GM23338 (cell line): ENCODE measurements around the gene CNTN5. TPM values are rescaled to one million over a fixed set of nuclear protein-coding genes. Genes with fewer than 3 reads are reported as not detected.

Source experiments
- ATAC-seq: fragments of 200-7000 bp; cut with Tn5 transposase; 3 replicates; pipeline ENCODE4 v1.9.1; 2020
- DNase-seq: peaks from one replicate; pipeline ENCODE4 v3.0.0-alpha.2; 2015; ENCODE audit warnings: low spot score
- H2AFZ ChIP-seq: fragments of 200-600 bp; sonication (generic); 2 replicates; pipeline ENCODE4 v1.8.0; 2016; ENCODE audit warnings: antibody characterized with exemption, mild to moderate bottlenecking, moderate library complexity
- H3F3A ChIP-seq: fragments of 200-600 bp; sonication (generic); replicated peaks from 2 replicates; pipeline ENCODE4 v1.8.0; 2017; ENCODE audit warnings: antibody characterized with exemption, mixed run types, low read depth
- H3K27ac ChIP-seq: fragments of 200-600 bp; sonication (generic); 2 replicates; pipeline ENCODE4 v1.6.1; 2016; ENCODE audit warnings: low read depth
- H3K27me3 ChIP-seq: fragments of 200-600 bp; sonication (generic); 2 replicates; pipeline ENCODE4 v1.8.0; 2016; ENCODE audit warnings: mild to moderate bottlenecking, mixed run types, moderate library complexity; ENCODE audit not compliant: insufficient read depth
- H3K36me3 ChIP-seq: fragments of 200-600 bp; sonication (generic); 2 replicates; pipeline ENCODE4 v1.8.0; 2016; ENCODE audit warnings: mild to moderate bottlenecking; ENCODE audit not compliant: insufficient read depth
- H3K4me1 ChIP-seq: fragments of 200-600 bp; sonication (generic); 2 replicates; pipeline ENCODE4 v1.8.0; 2016; ENCODE audit warnings: mild to moderate bottlenecking, moderate library complexity; ENCODE audit not compliant: insufficient read depth
- H3K4me2 ChIP-seq: fragments of 200-600 bp; sonication (generic); 2 replicates; pipeline ENCODE4 v1.7.1; 2017; ENCODE audit warnings: mixed run types
- H3K4me3 ChIP-seq: fragments of 200-600 bp; sonication (generic); 2 replicates; pipeline ENCODE4 v1.6.1; 2016; ENCODE audit warnings: mixed run types
- H3K79me2 ChIP-seq: fragments of 200-600 bp; sonication (generic); replicated peaks from 2 replicates; pipeline ENCODE4 v1.8.0; 2017; ENCODE audit warnings: mild to moderate bottlenecking; ENCODE audit not compliant: insufficient read depth
- H3K9me2 ChIP-seq: fragments of 200-600 bp; sonication (generic); 2 replicates; pipeline ENCODE4 v1.8.0; 2017; ENCODE audit not compliant: insufficient read depth
- H4K20me1 ChIP-seq: fragments of 200-600 bp; sonication (generic); replicated peaks from 2 replicates; pipeline ENCODE4 v1.8.0; 2017; ENCODE audit warnings: mild to moderate bottlenecking; ENCODE audit not compliant: insufficient read depth
- H3K27ac Mint-ChIP-seq: 2 replicates; pipeline ENCODE4 v1.8.0; 2020; ENCODE audit warnings: inconsistent platforms, mild to moderate bottlenecking, moderate library complexity, mixed read lengths
- H3K27me3 Mint-ChIP-seq: 3 replicates; pipeline ENCODE4 v1.8.0; 2022; ENCODE audit warnings: low read depth, mild to moderate bottlenecking, moderate library complexity, mixed read lengths, inconsistent platforms; ENCODE audit not compliant: insufficient read depth, poor library complexity
- H3K36me3 Mint-ChIP-seq: 3 replicates; pipeline ENCODE4 v1.8.0; 2021; ENCODE audit warnings: low read depth, mild to moderate bottlenecking, inconsistent platforms, moderate library complexity, mixed read lengths
- H3K4me1 Mint-ChIP-seq: 3 replicates; pipeline ENCODE4 v1.8.0; 2020; ENCODE audit warnings: mild to moderate bottlenecking, inconsistent platforms, mixed read lengths
- H3K4me3 Mint-ChIP-seq: 3 replicates; pipeline ENCODE4 v1.8.0; 2021; ENCODE audit warnings: moderate library complexity, mild to moderate bottlenecking, inconsistent platforms, mixed read lengths
- H3K9me3 Mint-ChIP-seq: 3 replicates; pipeline ENCODE4 v1.8.0; 2020; ENCODE audit warnings: moderate library complexity, mild to moderate bottlenecking, inconsistent platforms, mixed read lengths
- CREB1 ChIP-seq: fragments of 250-450 bp; sonication (Bioruptor Pico); IDR thresholded peaks from 2 replicates; pipeline ENCODE4 v1.5.0; 2020; ENCODE audit warnings: low read depth, mild to moderate bottlenecking, moderate library complexity
- ETS1 ChIP-seq: IDR thresholded peaks from 2 replicates; pipeline ENCODE4 v1.6.1; 2016; ENCODE audit warnings: antibody characterized with exemption
- EZH2 ChIP-seq: fragments of 200-600 bp; sonication (generic); IDR thresholded peaks from one replicate; pipeline ENCODE4 v1.8.0; 2017; ENCODE audit warnings: antibody characterized with exemption, mild to moderate bottlenecking, low read depth; ENCODE audit not compliant: unreplicated experiment
- EZH2phosphoT487 ChIP-seq: fragments of 200-600 bp; sonication (generic); IDR thresholded peaks from one replicate; pipeline ENCODE4 v1.8.1; 2018; ENCODE audit warnings: antibody characterized with exemption; ENCODE audit not compliant: unreplicated experiment
- JUNB ChIP-seq: IDR thresholded peaks from one replicate; pipeline ENCODE4 v1.6.1; 2016; ENCODE audit warnings: antibody characterized with exemption; ENCODE audit not compliant: unreplicated experiment
- NANOG ChIP-seq: IDR thresholded peaks from 2 replicates; pipeline ENCODE4 v1.6.1; 2016; ENCODE audit warnings: antibody characterized with exemption, borderline replicate concordance
- POLR2AphosphoS5 ChIP-seq: IDR thresholded peaks from 2 replicates; pipeline ENCODE4 v1.6.1; 2016; ENCODE audit warnings: antibody characterized with exemption, low read depth
- STAT1 ChIP-seq: IDR thresholded peaks from one replicate; pipeline ENCODE4 v1.6.1; 2016; ENCODE audit warnings: antibody characterized with exemption; ENCODE audit not compliant: unreplicated experiment
- ZNF114 ChIP-seq: fragments of 250-450 bp; sonication (Bioruptor Pico); IDR thresholded peaks from 2 replicates; pipeline ENCODE4 v1.5.0; 2020; ENCODE audit warnings: mild to moderate bottlenecking, moderate library complexity
- ZNF331 ChIP-seq: fragments of 250-450 bp; sonication (Bioruptor Pico); IDR thresholded peaks from 2 replicates; pipeline ENCODE4 v1.5.0; 2020; ENCODE audit warnings: low read depth, mild to moderate bottlenecking, moderate library complexity
- ZNF462 ChIP-seq: fragments of 250-450 bp; sonication (Bioruptor Pico); IDR thresholded peaks from 2 replicates; pipeline ENCODE4 v1.5.0; 2020; ENCODE audit warnings: mild to moderate bottlenecking, moderate library complexity
- polyA plus RNA-seq: library from polyadenylated mRNA; unstranded; fragments of >200 nt; fragmentation: Nextera tagmentation; extraction: Ambion mirVana; gene quantifications from 2 replicates; pipeline ENCODE4 v1.2.1, GENCODE V29; 2016
- total RNA-seq: library from RNA; depleted of rRNA; stranded (reverse); fragments of >200 nt; shearing (Covaris generic); gene quantifications from 2 replicates; pipeline ENCODE4 v1.2.3, GENCODE V29; 2014
- TF ChIP-seq, protein P1 (sequence below), 2 experiments: fragments of 200-600 bp in 1 of 2; sonication (generic) in 1 of 2; conservative IDR thresholded peaks; 2 replicates each; pipeline versions ENCODE4 v1.5.1 to v1.6.1; 2016 to 2017; ENCODE audit warnings: antibody characterized with exemption in 2 of 2, low read depth in 2 of 2, mild to moderate bottlenecking in 2 of 2, moderate library complexity in 1 of 2
- TF ChIP-seq, protein P2 (sequence below): IDR thresholded peaks from one replicate; pipeline ENCODE4 v1.6.1; 2018; ENCODE audit warnings: antibody characterized with exemption; ENCODE audit not compliant: unreplicated experiment

Gene CNTN5
- total and polyA plus RNA-seq, 2 experiments from 2014 or later: not detected

DNA sequence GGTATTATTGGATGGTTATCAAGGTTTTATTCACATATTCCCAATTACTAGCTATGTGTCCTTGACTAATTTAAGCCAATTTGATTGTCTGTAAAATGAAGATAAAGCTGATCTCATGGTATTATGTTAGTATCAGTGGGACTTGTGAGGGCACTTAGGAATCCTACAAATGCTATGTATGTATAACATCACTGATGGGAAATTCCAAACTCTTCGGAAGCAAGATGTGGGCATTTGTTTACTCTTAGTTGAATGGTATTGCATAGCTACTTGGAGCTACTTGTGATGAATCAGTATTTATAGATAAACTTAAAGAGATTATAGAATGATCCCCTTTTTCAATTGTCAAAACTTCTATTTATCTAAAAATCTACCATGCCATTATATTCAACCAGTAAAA is 239.9 kb downstream of the CNTN5 start:
- H4K20me1 ChIP-seq: no peaks in the 10 kb centered on the region
- H3K27me3 ChIP-seq: no peaks in the 10 kb centered on the region
- H3F3A ChIP-seq: no peaks in the 10 kb centered on the region
- no peaks in the 10 kb centered on the region for H3K4me1 ChIP-seq
- DNase-seq (peak; percentile 64), ATAC-seq (no peak)
- H3K9me2 ChIP-seq: no peaks in the 10 kb centered on the region
- Mint-ChIP-seq H3K36me3 (no peaks in the 10 kb centered on the region), H3K27ac (no peak overlapping the region), H3K4me1 (no peaks in the 10 kb centered on the region; the same call in 2 of the 3 replicates), H3K4me3 (no peak overlapping the region), H3K27me3 (no peaks in the 10 kb centered on the region), H3K9me3 (no peaks in the 10 kb centered on the region)
- TF ChIP-seq EZH2phosphoT487 (no peak), JUNB (no peak), ETS1 (no peak), CREB1 (CRISPR knock-in tag) (no peak), STAT1 (no peak), POLR2AphosphoS5 (no peak), NANOG (no peak), ZNF114 (CRISPR knock-in tag) (no peak), ZNF331 (CRISPR knock-in tag) (no peak), EZH2 (no peak), ZNF462 (CRISPR knock-in tag) (no peak)
- TF ChIP-seq, protein P1, sequence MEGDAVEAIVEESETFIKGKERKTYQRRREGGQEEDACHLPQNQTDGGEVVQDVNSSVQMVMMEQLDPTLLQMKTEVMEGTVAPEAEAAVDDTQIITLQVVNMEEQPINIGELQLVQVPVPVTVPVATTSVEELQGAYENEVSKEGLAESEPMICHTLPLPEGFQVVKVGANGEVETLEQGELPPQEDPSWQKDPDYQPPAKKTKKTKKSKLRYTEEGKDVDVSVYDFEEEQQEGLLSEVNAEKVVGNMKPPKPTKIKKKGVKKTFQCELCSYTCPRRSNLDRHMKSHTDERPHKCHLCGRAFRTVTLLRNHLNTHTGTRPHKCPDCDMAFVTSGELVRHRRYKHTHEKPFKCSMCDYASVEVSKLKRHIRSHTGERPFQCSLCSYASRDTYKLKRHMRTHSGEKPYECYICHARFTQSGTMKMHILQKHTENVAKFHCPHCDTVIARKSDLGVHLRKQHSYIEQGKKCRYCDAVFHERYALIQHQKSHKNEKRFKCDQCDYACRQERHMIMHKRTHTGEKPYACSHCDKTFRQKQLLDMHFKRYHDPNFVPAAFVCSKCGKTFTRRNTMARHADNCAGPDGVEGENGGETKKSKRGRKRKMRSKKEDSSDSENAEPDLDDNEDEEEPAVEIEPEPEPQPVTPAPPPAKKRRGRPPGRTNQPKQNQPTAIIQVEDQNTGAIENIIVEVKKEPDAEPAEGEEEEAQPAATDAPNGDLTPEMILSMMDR (conservative IDR thresholded peaks at IDR 0.05; ENCODE audit: low read depth in 2 of 2): no peak
- TF ChIP-seq, protein P2, sequence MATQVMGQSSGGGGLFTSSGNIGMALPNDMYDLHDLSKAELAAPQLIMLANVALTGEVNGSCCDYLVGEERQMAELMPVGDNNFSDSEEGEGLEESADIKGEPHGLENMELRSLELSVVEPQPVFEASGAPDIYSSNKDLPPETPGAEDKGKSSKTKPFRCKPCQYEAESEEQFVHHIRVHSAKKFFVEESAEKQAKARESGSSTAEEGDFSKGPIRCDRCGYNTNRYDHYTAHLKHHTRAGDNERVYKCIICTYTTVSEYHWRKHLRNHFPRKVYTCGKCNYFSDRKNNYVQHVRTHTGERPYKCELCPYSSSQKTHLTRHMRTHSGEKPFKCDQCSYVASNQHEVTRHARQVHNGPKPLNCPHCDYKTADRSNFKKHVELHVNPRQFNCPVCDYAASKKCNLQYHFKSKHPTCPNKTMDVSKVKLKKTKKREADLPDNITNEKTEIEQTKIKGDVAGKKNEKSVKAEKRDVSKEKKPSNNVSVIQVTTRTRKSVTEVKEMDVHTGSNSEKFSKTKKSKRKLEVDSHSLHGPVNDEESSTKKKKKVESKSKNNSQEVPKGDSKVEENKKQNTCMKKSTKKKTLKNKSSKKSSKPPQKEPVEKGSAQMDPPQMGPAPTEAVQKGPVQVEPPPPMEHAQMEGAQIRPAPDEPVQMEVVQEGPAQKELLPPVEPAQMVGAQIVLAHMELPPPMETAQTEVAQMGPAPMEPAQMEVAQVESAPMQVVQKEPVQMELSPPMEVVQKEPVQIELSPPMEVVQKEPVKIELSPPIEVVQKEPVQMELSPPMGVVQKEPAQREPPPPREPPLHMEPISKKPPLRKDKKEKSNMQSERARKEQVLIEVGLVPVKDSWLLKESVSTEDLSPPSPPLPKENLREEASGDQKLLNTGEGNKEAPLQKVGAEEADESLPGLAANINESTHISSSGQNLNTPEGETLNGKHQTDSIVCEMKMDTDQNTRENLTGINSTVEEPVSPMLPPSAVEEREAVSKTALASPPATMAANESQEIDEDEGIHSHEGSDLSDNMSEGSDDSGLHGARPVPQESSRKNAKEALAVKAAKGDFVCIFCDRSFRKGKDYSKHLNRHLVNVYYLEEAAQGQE: no peak
- no peak overlapping the region for H2AFZ ChIP-seq
- no peak overlapping the region for H3K4me3 ChIP-seq
- H3K36me3 ChIP-seq: no peaks in the 10 kb centered on the region
- H3K4me2 ChIP-seq: no peak overlapping the region
- no peaks in the 10 kb centered on the region for H3K79me2 ChIP-seq
- no peak overlapping the region for H3K27ac ChIP-seq
